ENCODE results near the gene DLAT.

DNA sequence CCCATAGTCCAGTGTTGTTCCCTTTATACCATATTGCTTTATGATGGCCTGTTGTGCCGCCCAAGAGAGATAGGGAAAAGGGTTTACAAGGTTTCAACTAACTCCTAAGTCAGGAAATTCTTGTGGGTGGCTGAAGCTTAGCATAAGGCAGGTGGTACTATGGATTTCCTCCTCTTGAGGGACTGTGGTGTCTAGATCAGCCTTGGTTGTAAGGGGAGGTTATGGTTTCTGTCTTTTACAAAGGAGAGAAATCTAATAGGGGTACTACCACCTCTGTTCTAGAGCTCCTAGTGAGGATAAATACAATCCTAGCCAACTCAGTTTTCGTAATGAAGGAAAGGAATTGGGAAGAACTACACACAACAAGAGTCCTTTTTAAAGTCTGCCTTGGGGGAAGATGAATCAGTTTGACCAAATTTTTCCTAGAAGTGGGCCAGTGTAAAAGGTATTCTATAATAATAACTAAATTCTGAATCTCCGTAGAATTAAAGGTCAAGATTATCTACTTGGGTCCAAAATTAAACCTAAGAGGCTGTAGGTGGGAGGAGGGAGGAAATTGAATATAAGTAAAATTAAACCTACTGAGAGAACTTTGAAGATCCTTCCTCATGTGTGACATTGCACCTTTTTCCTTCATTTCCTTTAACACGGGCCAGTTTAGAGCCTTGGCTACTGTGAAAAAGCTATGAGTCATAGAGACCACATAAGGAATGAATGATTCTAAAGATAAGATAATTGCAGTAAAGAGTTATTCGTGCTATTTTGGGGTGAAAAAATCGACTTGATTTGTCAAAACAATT, 17.2 kb downstream of the DLAT start:
- TF ChIP-seq CTCF (IDR thresholded peaks at IDR 0.05), result no peak
- no peak for TF ChIP-seq POLR2A (IDR thresholded peaks at IDR 0.05)

All from lower leg skin (tissue), 3 donors.